ENCODE data around the gene P2RY11.

The P2RY11 gene

DNA sequence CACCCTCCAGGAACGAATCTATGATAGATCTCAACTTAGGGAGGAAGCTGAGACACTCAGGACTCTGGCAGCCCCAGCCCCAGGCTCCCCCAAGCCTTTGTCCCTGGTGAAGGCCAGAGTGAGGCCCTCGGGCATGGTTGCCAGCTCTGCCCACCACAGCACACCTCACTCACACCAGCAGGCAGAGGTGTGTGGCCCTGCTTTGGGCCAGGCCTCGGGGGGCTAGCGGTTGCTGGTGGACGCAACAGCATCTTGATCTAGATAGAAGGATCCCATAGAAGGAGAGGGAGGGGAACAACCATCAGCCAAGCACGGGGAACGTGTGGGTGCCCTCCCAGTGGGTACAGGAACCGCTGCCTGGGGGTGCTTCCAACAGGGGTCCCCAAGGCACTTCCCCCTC, 46.6 kb downstream of the P2RY11 start:
- DNase-seq (ENCODE audit: low read depth in 2 of 2), result no peak
- TF ChIP-seq, protein P1, sequence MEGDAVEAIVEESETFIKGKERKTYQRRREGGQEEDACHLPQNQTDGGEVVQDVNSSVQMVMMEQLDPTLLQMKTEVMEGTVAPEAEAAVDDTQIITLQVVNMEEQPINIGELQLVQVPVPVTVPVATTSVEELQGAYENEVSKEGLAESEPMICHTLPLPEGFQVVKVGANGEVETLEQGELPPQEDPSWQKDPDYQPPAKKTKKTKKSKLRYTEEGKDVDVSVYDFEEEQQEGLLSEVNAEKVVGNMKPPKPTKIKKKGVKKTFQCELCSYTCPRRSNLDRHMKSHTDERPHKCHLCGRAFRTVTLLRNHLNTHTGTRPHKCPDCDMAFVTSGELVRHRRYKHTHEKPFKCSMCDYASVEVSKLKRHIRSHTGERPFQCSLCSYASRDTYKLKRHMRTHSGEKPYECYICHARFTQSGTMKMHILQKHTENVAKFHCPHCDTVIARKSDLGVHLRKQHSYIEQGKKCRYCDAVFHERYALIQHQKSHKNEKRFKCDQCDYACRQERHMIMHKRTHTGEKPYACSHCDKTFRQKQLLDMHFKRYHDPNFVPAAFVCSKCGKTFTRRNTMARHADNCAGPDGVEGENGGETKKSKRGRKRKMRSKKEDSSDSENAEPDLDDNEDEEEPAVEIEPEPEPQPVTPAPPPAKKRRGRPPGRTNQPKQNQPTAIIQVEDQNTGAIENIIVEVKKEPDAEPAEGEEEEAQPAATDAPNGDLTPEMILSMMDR (IDR thresholded peaks at IDR 0.05; ENCODE audit: low read depth, low read length), result no peak

DNA sequence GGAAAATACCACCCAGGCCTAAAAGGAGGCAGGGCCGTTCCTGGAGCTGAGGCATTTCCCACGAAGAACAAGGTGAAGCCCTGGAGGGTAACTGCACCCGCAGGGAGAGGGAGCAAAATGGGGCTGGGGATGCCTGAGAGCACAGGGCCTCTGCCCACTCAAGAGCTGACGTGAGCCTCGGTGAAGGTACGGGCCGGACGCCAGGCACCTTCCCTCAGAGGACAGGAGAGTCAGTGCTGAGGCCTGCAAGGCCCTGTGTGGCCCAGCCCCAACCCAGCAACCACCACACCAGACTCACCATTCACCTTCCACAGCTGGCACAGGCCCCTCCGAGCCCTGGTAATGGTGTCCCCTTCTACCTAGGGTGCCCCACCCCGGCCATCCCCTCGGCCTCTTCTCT, 47.0 kb downstream of the P2RY11 start:
- DNase-seq (ENCODE audit: low read depth in 2 of 2), result no peak
- TF ChIP-seq, protein P1 (IDR thresholded peaks at IDR 0.05; ENCODE audit: low read depth, low read length), result no peak
- no peak overlapping the region for H3K4me3 ChIP-seq (replicated peaks in 1 of 2; ENCODE audit: low read depth in 2 of 2, low read length in 2 of 2)

More for the DNA sequence above, 46.6 kb downstream of the P2RY11 start:
- no peak overlapping the region for H3K4me3 ChIP-seq (replicated peaks in 1 of 2; ENCODE audit: low read depth in 2 of 2, low read length in 2 of 2)

DNA sequence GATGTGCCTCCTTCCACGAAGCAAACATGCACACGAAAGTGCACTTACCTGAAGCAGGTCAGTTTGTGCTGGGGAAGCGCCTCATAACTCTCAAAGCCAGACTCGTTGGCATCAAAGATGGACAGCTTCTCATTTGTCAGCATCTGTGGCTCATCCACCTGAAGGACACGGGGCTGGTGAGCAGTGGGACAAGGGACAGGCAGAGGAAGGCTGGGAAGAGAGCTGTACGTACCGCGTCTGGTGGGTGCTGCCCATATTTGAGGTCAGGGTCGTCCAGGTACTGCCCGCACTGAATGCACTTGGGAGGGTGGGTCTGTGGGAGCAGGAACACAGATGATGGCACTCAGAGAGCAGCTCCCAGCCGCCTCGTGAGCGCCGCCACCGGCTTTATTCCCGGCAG, 48.1 kb downstream of the P2RY11 start:
- DNase-seq (ENCODE audit: low read depth in 2 of 2), result no peak
- TF ChIP-seq, protein P1 (IDR thresholded peaks at IDR 0.05; ENCODE audit: low read depth, low read length), result no peak
- H3K4me3 ChIP-seq (replicated peaks in 1 of 2; ENCODE audit: low read depth in 2 of 2, low read length in 2 of 2), result no peak overlapping the region

DNA sequence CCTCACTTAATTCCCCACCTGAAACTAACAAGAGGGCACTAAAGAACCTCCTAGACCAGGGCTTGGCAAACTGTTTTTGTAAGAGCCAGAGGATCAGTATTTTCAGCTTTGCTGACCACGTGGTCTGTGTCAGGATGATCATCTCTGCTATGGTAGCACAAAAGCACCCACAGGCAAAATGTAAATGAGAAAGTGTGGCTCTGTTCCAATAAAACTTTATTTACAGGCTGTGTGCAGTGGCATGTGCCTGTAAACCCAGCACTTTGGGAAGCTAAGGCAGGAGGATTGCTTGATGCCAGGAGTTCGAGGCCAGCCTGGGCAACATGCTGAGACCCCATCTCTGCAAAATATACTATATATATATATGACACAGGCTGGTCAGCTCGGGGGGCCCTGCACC, 52.0 kb downstream of the P2RY11 start:
- H3K4me3 ChIP-seq (replicated peaks in 1 of 2; ENCODE audit: low read depth in 2 of 2, low read length in 2 of 2), result no peak overlapping the region
- no peak for DNase-seq (ENCODE audit: low read depth in 2 of 2)
- TF ChIP-seq, protein P1 (IDR thresholded peaks at IDR 0.05; ENCODE audit: low read depth, low read length), result no peak

Measured in cardiac fibroblast (primary cell).